HL-60 (cell line): ENCODE results near the gene SUSD2.

Experiments used
- DNase-seq, 2 experiments: peaks; one replicate each; pipeline ENCODE4 v3.0.0-alpha.2; 2010 to 2020; ENCODE audit warnings: low read depth in 1 of 2, low spot score in 1 of 2
- H3K27ac ChIP-seq: fragments of 250-450 bp; sonication (Bioruptor Pico); replicated peaks from 2 replicates; pipeline ENCODE4 v1.5.1; 2020; ENCODE audit warnings: mild to moderate bottlenecking, moderate library complexity
- H3K27me3 ChIP-seq: fragments of 250-450 bp; sonication (Bioruptor Pico); 2 replicates; pipeline ENCODE4 v1.5.1; 2021; ENCODE audit warnings: mild to moderate bottlenecking, moderate library complexity; ENCODE audit not compliant: insufficient read depth, poor library complexity, severe bottlenecking
- H3K4me3 ChIP-seq: replicated peaks from 2 replicates; pipeline ENCODE4 v1.5.1; 2011; ENCODE audit warnings: mild to moderate bottlenecking, control low read depth, low read length; ENCODE audit not compliant: insufficient read depth
- GABPA ChIP-seq: IDR thresholded peaks from 2 replicates; pipeline ENCODE4 v1.6.1; 2012; ENCODE audit warnings: low read depth
- POLR2AphosphoS5 ChIP-seq: IDR thresholded peaks from 2 replicates; pipeline ENCODE4 v1.6.1; 2012; ENCODE audit warnings: low read depth
- SPI1 ChIP-seq: IDR thresholded peaks from 2 replicates; pipeline ENCODE4 v1.6.1; 2012; ENCODE audit warnings: low read depth, mild to moderate bottlenecking, borderline replicate concordance
- TF ChIP-seq, protein P1 (sequence below): IDR thresholded peaks from 2 replicates; pipeline ENCODE4 v1.6.1; 2012; ENCODE audit warnings: low read depth; ENCODE audit not compliant: insufficient replicate concordance
- TF ChIP-seq, protein P2 (sequence below): IDR thresholded peaks from one replicate; pipeline ENCODE4 v1.5.1; 2011; ENCODE audit warnings: low read length, control low read depth, inconsistent platforms; ENCODE audit not compliant: insufficient read depth

Gene SUSD2

DNA sequence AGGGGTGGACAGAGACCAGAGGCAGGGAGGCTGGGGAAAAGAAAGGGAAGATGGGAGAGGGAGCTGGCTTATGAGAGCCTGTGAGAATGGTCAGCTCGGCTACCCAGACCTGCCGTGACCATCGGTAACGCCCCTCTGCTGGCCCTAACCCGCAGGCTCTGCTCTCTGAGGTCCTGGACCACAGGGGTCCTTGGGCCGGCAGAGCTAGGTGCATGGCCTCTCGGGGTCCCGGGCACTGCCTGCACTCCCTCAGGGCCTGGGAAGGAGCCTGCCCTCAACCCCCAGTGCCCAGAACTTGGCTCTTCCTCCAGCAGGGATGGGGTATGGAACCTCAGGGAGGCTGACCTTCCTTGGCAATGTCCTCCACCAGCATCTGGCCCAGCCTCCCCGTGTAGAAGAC lies 50.4 kb downstream of the SUSD2 start:
- no peak overlapping the region for H3K4me3 ChIP-seq
- no peak for DNase-seq
- H3K27me3 ChIP-seq = no peaks in the 10 kb centered on the region
- no peak overlapping the region for H3K27ac ChIP-seq
- TF ChIP-seq, protein P1, sequence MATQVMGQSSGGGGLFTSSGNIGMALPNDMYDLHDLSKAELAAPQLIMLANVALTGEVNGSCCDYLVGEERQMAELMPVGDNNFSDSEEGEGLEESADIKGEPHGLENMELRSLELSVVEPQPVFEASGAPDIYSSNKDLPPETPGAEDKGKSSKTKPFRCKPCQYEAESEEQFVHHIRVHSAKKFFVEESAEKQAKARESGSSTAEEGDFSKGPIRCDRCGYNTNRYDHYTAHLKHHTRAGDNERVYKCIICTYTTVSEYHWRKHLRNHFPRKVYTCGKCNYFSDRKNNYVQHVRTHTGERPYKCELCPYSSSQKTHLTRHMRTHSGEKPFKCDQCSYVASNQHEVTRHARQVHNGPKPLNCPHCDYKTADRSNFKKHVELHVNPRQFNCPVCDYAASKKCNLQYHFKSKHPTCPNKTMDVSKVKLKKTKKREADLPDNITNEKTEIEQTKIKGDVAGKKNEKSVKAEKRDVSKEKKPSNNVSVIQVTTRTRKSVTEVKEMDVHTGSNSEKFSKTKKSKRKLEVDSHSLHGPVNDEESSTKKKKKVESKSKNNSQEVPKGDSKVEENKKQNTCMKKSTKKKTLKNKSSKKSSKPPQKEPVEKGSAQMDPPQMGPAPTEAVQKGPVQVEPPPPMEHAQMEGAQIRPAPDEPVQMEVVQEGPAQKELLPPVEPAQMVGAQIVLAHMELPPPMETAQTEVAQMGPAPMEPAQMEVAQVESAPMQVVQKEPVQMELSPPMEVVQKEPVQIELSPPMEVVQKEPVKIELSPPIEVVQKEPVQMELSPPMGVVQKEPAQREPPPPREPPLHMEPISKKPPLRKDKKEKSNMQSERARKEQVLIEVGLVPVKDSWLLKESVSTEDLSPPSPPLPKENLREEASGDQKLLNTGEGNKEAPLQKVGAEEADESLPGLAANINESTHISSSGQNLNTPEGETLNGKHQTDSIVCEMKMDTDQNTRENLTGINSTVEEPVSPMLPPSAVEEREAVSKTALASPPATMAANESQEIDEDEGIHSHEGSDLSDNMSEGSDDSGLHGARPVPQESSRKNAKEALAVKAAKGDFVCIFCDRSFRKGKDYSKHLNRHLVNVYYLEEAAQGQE = no peak
- TF ChIP-seq POLR2AphosphoS5 = no peak
- TF ChIP-seq GABPA = no peak
- TF ChIP-seq, protein P2, sequence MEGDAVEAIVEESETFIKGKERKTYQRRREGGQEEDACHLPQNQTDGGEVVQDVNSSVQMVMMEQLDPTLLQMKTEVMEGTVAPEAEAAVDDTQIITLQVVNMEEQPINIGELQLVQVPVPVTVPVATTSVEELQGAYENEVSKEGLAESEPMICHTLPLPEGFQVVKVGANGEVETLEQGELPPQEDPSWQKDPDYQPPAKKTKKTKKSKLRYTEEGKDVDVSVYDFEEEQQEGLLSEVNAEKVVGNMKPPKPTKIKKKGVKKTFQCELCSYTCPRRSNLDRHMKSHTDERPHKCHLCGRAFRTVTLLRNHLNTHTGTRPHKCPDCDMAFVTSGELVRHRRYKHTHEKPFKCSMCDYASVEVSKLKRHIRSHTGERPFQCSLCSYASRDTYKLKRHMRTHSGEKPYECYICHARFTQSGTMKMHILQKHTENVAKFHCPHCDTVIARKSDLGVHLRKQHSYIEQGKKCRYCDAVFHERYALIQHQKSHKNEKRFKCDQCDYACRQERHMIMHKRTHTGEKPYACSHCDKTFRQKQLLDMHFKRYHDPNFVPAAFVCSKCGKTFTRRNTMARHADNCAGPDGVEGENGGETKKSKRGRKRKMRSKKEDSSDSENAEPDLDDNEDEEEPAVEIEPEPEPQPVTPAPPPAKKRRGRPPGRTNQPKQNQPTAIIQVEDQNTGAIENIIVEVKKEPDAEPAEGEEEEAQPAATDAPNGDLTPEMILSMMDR = no peak
- TF ChIP-seq SPI1 = no peak

DNA sequence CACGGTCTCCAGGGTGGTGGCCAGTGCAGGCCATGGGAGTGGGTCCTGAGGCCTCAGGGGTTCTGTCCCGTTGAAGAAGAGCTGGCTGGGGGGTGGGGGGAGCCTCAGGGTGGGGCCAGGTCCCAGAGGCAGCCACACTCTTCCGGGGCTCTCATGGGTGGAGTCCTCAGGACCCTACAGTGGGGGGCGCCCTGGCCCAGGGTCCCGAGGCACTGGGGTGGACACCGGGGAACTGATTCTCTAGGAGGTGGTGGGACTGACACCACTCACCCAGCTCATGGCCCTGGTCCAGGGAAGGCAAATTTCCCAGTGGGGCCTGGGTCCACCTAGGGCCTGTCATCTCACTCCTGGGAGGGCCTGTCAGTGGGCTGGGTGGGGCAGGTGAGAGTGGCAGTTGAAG lies 50.8 kb downstream of the SUSD2 start:
- no peak for DNase-seq
- Histone ChIP-seq H3K27me3 (no peaks in the 10 kb centered on the region), H3K4me3 (no peak overlapping the region), H3K27ac (no peak overlapping the region)
- TF ChIP-seq, protein P2 = no peak
- TF ChIP-seq SPI1 (no peak), POLR2AphosphoS5 (no peak), GABPA (no peak)
- TF ChIP-seq, protein P1 = no peak

DNA sequence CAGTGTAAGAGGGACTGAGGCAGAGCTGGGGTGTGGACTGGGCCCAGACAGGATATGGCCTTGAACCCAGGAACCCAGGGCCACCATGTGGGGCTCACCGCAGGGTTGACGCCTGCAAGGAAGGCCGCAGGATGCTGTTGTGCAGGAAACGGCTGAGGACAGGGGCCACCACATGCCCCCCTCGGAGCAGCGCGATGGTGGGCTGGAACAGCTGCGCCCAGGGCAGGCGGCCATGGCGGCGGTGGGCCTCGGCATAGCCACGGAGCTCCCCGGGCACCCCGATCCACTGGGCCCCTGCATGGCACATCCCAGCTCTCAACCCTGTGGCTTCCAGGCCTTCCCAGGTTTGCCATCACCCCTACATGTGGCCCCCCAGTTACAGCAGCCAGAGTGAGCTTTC lies 51.4 kb downstream of the SUSD2 start:
- DNase-seq = no peak
- no peak overlapping the region for H3K4me3 ChIP-seq
- TF ChIP-seq POLR2AphosphoS5 = no peak
- TF ChIP-seq, protein P2 = no peak
- TF ChIP-seq SPI1 = no peak
- no peak for TF ChIP-seq GABPA
- TF ChIP-seq, protein P1 = no peak
- no peak overlapping the region for H3K27ac ChIP-seq
- H3K27me3 ChIP-seq = no peaks in the 10 kb centered on the region
